ENCODE results near the gene CD300LG.
"Not testable (repeated sequence)": the region's sequence is repeated elsewhere in the genome, so short reads cannot be mapped to it uniquely, and the experiment has no call there.

CD300LG gene

GRCh38 chr17:43846963-43847371 is at the start of gene CD300LG:
TSS of gene CD300LG (plus strand) at chr17:43847176. CDS start at chr17:43847217, 41 bp downstream.
- DNase-seq: no peak
- TF ChIP-seq GATA1 (IDR thresholded peaks at IDR 0.05; ENCODE audit: low read depth, low read length) (no peak), POLR2A (IDR thresholded peaks at IDR 0.05; ENCODE audit: low read length) (no peak)

GRCh38 chr17:43798024-43798423 is 49.0 kb upstream of the CD300LG start:
- DNase-seq: not testable (repeated sequence)

GRCh38 chr17:43799047-43799446 is 47.9 kb upstream of the CD300LG start:
- no peak for DNase-seq
- TF ChIP-seq POLR2A (IDR thresholded peaks at IDR 0.05; ENCODE audit: low read length) (no peak), GATA1 (IDR thresholded peaks at IDR 0.05; ENCODE audit: low read depth, low read length) (no peak)

GRCh38 chr17:43800736-43801135 is 46.2 kb upstream of the CD300LG start:
- no peak for DNase-seq
- TF ChIP-seq POLR2A (IDR thresholded peaks at IDR 0.05; ENCODE audit: low read length): no peak

- TF ChIP-seq POLR2A (IDR thresholded peaks at IDR 0.05; ENCODE audit: low read length): no peak
- no peak for TF ChIP-seq GATA1 (IDR thresholded peaks at IDR 0.05; ENCODE audit: low read depth, low read length)
Measured at GRCh38 chr17:43801844-43802243, 45.1 kb upstream of the CD300LG start.

GRCh38 chr17:43803758-43804157 is 43.2 kb upstream of the CD300LG start:
- no peak for DNase-seq
- TF ChIP-seq GATA1 (IDR thresholded peaks at IDR 0.05; ENCODE audit: low read depth, low read length) (no peak), POLR2A (IDR thresholded peaks at IDR 0.05; ENCODE audit: low read length) (no peak)

More at GRCh38 chr17:43801844-43802243, 45.1 kb upstream of the CD300LG start:
- DNase-seq: no peak

- DNase-seq: no peak
- TF ChIP-seq GATA1 (IDR thresholded peaks at IDR 0.05; ENCODE audit: low read depth, low read length) (no peak), POLR2A (IDR thresholded peaks at IDR 0.05; ENCODE audit: low read length) (no peak)
Measured at GRCh38 chr17:43805117-43805516, 41.9 kb upstream of the CD300LG start.

- no peak for DNase-seq
- TF ChIP-seq POLR2A (IDR thresholded peaks at IDR 0.05; ENCODE audit: low read length) (no peak), GATA1 (IDR thresholded peaks at IDR 0.05; ENCODE audit: low read depth, low read length) (no peak)
Measured at GRCh38 chr17:43808076-43808475, 38.9 kb upstream of the CD300LG start.

GRCh38 chr17:43809121-43809520 is 37.9 kb upstream of the CD300LG start:
- TF ChIP-seq POLR2A (IDR thresholded peaks at IDR 0.05; ENCODE audit: low read length) (no peak), GATA1 (IDR thresholded peaks at IDR 0.05; ENCODE audit: low read depth, low read length) (no peak)
- DNase-seq: no peak

- no peak for DNase-seq
Measured at GRCh38 chr17:43810226-43810715, 36.7 kb upstream of the CD300LG start.

GRCh38 chr17:43810823-43811222 is 36.2 kb upstream of the CD300LG start:
- TF ChIP-seq POLR2A (IDR thresholded peaks at IDR 0.05; ENCODE audit: low read length) (no peak), GATA1 (IDR thresholded peaks at IDR 0.05; ENCODE audit: low read depth, low read length) (no peak)
- DNase-seq: no peak

More at GRCh38 chr17:43810226-43810715, 36.7 kb upstream of the CD300LG start:
- TF ChIP-seq GATA1 (IDR thresholded peaks at IDR 0.05; ENCODE audit: low read depth, low read length) (no peak), POLR2A (IDR thresholded peaks at IDR 0.05; ENCODE audit: low read length) (no peak)

- TF ChIP-seq GATA1 (IDR thresholded peaks at IDR 0.05; ENCODE audit: low read depth, low read length): no peak
- no peak for DNase-seq
Measured at GRCh38 chr17:43812396-43813265, 34.3 kb upstream of the CD300LG start.

GRCh38 chr17:43813386-43813785 is 33.6 kb upstream of the CD300LG start:
- TF ChIP-seq POLR2A (IDR thresholded peaks at IDR 0.05; ENCODE audit: low read length) (no peak), GATA1 (IDR thresholded peaks at IDR 0.05; ENCODE audit: low read depth, low read length) (no peak)
- DNase-seq: no peak

GRCh38 chr17:43814026-43814425 is 33.0 kb upstream of the CD300LG start:
- TF ChIP-seq GATA1 (IDR thresholded peaks at IDR 0.05; ENCODE audit: low read depth, low read length): no peak
- TF ChIP-seq POLR2A (IDR thresholded peaks at IDR 0.05; ENCODE audit: low read length): no peak
- DNase-seq: no peak

- DNase-seq: no peak
- TF ChIP-seq GATA1 (IDR thresholded peaks at IDR 0.05; ENCODE audit: low read depth, low read length) (no peak), POLR2A (IDR thresholded peaks at IDR 0.05; ENCODE audit: low read length) (no peak)
Measured at GRCh38 chr17:43814714-43815113, 32.3 kb upstream of the CD300LG start.
